Measurements from ENCODE around the gene ARL4A.

- TF ChIP-seq POLR2A (IDR thresholded peaks at IDR 0.05) (no peak), CTCF (IDR thresholded peaks at IDR 0.05) (no peak)
Measured at GRCh38 chr7:12692479-12693259, 5.2 kb downstream of the ARL4A start.
